Brain microvascular endothelial cell (primary cell): Measurements from ENCODE around the gene DICER1.

Experiments
- DNase-seq: peaks from one replicate; pipeline ENCODE4 v3.0.0-alpha.2; 2020
- H3K27ac ChIP-seq: fragments of 250-450 bp; sonication (Bioruptor Pico); 2 replicates; pipeline ENCODE4 v1.5.1; 2020; ENCODE audit warnings: mild to moderate bottlenecking, moderate library complexity
- H3K27me3 ChIP-seq: fragments of 250-450 bp; sonication (Bioruptor Pico); replicated peaks from 2 replicates; pipeline ENCODE4 v1.5.1; 2020; ENCODE audit warnings: mild to moderate bottlenecking
- H3K36me3 ChIP-seq: fragments of 250-450 bp; sonication (Bioruptor Pico); replicated peaks from 2 replicates; pipeline ENCODE4 v1.5.1; 2020; ENCODE audit warnings: mild to moderate bottlenecking
- H3K4me3 ChIP-seq: 2 replicates; pipeline ENCODE4 v1.5.1; 2011; ENCODE audit warnings: low read depth, mild to moderate bottlenecking, control low read depth, low read length, moderate library complexity
- in situ Hi-C: cut with HindIII; loops from 2 replicates; pipeline ENCODE4 v1.10.0; 2017; ENCODE audit warnings: low sequenced_read_pairs, low pct_ligation_motif_present
- TF ChIP-seq, protein P1 (sequence below): IDR thresholded peaks from 2 replicates; pipeline ENCODE4 v1.5.1; 2011; ENCODE audit warnings: low read depth, mild to moderate bottlenecking, moderate library complexity, low read length, control low read depth, inconsistent platforms; ENCODE audit errors: missing control alignments

Gene DICER1

DNA sequence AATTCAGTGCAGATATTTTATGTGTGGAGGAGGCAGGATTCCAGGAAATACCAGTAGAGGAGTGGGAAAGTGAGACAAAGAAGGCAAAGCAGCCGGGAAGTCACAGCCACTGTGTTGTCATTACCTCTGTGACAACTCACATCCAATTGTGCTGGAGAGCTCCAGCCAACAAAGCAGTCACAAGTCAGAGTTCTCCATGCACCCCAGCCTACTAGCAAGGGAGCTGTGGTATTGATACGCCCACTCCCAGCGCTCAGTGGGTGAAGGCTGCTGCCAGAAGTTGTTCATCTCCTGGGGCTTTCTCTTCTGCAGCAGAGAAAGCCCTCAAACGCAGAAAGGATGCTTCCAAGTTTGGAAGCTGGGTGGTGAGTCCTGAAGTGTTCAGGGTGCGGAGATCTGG is 93.9 kb downstream of the DICER1 start:
- H3K27ac ChIP-seq, result no peak overlapping the region
- H3K4me3 ChIP-seq, result no peak overlapping the region
- DNase-seq, result no peak
- in situ Hi-C loops, result no loop called here
- TF ChIP-seq, protein P1, sequence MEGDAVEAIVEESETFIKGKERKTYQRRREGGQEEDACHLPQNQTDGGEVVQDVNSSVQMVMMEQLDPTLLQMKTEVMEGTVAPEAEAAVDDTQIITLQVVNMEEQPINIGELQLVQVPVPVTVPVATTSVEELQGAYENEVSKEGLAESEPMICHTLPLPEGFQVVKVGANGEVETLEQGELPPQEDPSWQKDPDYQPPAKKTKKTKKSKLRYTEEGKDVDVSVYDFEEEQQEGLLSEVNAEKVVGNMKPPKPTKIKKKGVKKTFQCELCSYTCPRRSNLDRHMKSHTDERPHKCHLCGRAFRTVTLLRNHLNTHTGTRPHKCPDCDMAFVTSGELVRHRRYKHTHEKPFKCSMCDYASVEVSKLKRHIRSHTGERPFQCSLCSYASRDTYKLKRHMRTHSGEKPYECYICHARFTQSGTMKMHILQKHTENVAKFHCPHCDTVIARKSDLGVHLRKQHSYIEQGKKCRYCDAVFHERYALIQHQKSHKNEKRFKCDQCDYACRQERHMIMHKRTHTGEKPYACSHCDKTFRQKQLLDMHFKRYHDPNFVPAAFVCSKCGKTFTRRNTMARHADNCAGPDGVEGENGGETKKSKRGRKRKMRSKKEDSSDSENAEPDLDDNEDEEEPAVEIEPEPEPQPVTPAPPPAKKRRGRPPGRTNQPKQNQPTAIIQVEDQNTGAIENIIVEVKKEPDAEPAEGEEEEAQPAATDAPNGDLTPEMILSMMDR, result no peak
- H3K27me3 ChIP-seq, result no peaks in the 10 kb centered on the region
- H3K36me3 ChIP-seq, result no peaks in the 10 kb centered on the region

GRCh38 chr14:95062946-95063345 is 94.4 kb downstream of the DICER1 start:
- Histone ChIP-seq H3K36me3 (no peaks in the 10 kb centered on the region), H3K27me3 (no peaks in the 10 kb centered on the region), H3K4me3 (no peak overlapping the region), H3K27ac (no peak overlapping the region)
- no peak for DNase-seq
- TF ChIP-seq, protein P1, result no peak
- in situ Hi-C loops, result no loop called here

DNA sequence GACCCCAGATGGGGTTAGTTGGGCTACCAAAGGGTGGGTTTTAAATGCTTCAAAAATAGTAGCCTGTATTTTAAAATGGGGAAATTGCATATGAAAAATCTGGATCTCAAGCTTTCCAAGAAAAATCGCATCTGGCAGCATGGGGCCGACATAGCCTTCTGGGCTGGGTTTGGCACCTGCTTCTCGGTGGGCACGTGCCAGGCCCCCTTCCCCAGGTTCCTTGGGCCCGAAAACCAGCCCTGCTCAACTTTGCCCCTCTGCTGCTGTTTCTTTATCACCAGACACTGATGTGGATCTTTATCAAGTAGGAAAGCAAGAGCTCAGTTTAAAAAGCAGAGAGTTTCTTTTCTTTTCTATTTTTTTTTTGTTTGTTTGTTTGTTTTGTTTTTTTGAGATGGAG is 95.1 kb downstream of the DICER1 start:
- in situ Hi-C loops, result no loop called here

GRCh38 chr14:95061317-95062093 is 95.8 kb downstream of the DICER1 start:
- H3K27me3 ChIP-seq, result no peaks in the 10 kb centered on the region
- H3K36me3 ChIP-seq, result no peaks in the 10 kb centered on the region
- H3K27ac ChIP-seq, result no peak overlapping the region
- TF ChIP-seq, protein P1, result no peak
- no peak for DNase-seq
- in situ Hi-C loops, result no loop called here
- H3K4me3 ChIP-seq, result no peak overlapping the region

More for the DNA sequence above, 95.1 kb downstream of the DICER1 start:
- no peak for DNase-seq
- Histone ChIP-seq H3K27me3 (no peaks in the 10 kb centered on the region), H3K4me3 (no peak overlapping the region), H3K27ac (no peak overlapping the region), H3K36me3 (no peaks in the 10 kb centered on the region)
- TF ChIP-seq, protein P1, result no peak

DNA sequence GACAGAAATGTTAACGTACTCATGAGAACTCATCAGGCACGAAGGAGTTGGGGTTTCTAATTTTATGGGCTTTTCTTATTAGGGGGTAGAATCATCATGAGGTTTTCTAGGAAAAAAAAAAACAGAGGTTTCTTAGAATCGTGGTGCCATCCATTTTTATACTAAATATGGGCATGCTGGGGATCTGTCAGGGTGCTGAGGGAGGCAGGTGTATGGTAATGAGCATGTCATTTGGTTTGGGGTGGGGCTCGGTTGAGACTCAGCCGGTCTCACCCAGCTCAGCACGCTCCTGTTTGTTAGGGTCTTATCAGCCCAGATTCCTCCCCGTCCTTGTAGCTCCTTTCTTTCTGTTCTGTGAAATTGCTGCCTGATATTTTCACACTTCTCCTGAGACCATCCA is 98.2 kb downstream of the DICER1 start:
- Histone ChIP-seq H3K27me3 (no peaks in the 10 kb centered on the region), H3K36me3 (no peaks in the 10 kb centered on the region), H3K4me3 (no peak overlapping the region), H3K27ac (no peak overlapping the region)
- in situ Hi-C loops, result no loop called here
- DNase-seq, result no peak
- TF ChIP-seq, protein P1, result no peak

DNA sequence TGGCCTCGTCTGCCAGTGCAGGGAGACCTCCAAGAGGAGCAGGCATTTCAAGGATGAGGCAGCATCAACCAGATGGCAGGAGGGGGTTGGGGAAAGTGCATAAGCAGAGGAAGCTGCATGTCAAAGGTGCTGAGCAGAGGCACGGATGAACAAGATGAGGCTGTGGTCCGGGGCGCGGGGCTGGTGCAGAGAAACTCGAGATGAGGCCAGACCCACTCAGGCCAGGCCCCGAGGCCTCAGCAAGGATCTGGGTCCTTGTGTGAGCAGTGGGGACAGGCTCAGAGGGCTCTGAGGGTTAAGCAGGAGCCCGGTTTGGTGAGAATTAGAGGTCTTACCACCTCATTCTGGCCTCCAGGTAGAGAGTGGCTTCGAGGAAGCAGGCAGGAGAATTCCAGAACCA is 98.8 kb downstream of the DICER1 start:
- DNase-seq, result no peak
- TF ChIP-seq, protein P1, result no peak
- no peaks in the 10 kb centered on the region for H3K36me3 ChIP-seq
- no peak overlapping the region for H3K27ac ChIP-seq
- in situ Hi-C loops, result no loop called here
- H3K4me3 ChIP-seq, result no peak overlapping the region
- no peaks in the 10 kb centered on the region for H3K27me3 ChIP-seq
